ENCODE results near the gene P4HTM.

P4HTM gene

GRCh38 chr3:48985831-48986376 lies 4.1 kb upstream of the P4HTM start:
- no peak overlapping the region for H3K9ac ChIP-seq (ENCODE audit: low read depth, low read length)
- no peak overlapping the region for H3K4me2 ChIP-seq (ENCODE audit: low read length)
- H3K36me3 ChIP-seq (ENCODE audit: insufficient read depth, low read length): peaks cover 38% of the 10 kb centered on the region
- no peaks in the 10 kb centered on the region for H3K27me3 ChIP-seq (ENCODE audit: control insufficient read depth, insufficient read depth, low read length)
- H3K9me3 ChIP-seq (replicated peaks; ENCODE audit: low read length): no peaks in the 10 kb centered on the region
- peaks cover 12% of the 10 kb centered on the region for H3K4me1 ChIP-seq (ENCODE audit: control insufficient read depth, insufficient read depth, low read length)
- no peak overlapping the region for H3K4me3 ChIP-seq (ENCODE audit: low read length)

GRCh38 chr3:48989126-48989795 lies 780 bp upstream of the P4HTM start:
- Histone ChIP-seq H3K9ac (ENCODE audit: low read depth, low read length) (peak overlapping the region; percentile 82), H3K9me3 (replicated peaks; ENCODE audit: low read length) (no peaks in the 10 kb centered on the region), H3K4me3 (ENCODE audit: low read length) (peak overlapping the region; percentile 75), H3K27me3 (ENCODE audit: control insufficient read depth, insufficient read depth, low read length) (no peaks in the 10 kb centered on the region), H3K4me2 (ENCODE audit: low read length) (peak overlapping the region; percentile 87), H3K36me3 (ENCODE audit: insufficient read depth, low read length) (peaks cover 11% of the 10 kb centered on the region), H3K4me1 (ENCODE audit: control insufficient read depth, insufficient read depth, low read length) (peaks cover 22% of the 10 kb centered on the region)

- peak overlapping the region; percentile 75 for H3K4me3 ChIP-seq (ENCODE audit: low read length)
- peaks cover 22% of the 10 kb centered on the region for H3K4me1 ChIP-seq (ENCODE audit: control insufficient read depth, insufficient read depth, low read length)
- H3K9me3 ChIP-seq (replicated peaks; ENCODE audit: low read length): no peaks in the 10 kb centered on the region
- peak overlapping the region; percentile 82 for H3K9ac ChIP-seq (ENCODE audit: low read depth, low read length)
- no peaks in the 10 kb centered on the region for H3K27me3 ChIP-seq (ENCODE audit: control insufficient read depth, insufficient read depth, low read length)
- H3K4me2 ChIP-seq (ENCODE audit: low read length): peak overlapping the region; percentile 87
- no peaks in the 10 kb centered on the region for H3K36me3 ChIP-seq (ENCODE audit: insufficient read depth, low read length)
Measured at GRCh38 chr3:48990636-48991469, 812 bp downstream of the P4HTM start.

GRCh38 chr3:48991851-48992545 lies 2.0 kb downstream of the P4HTM start:
- Histone ChIP-seq H3K4me1 (ENCODE audit: control insufficient read depth, insufficient read depth, low read length) (peaks cover 22% of the 10 kb centered on the region), H3K9ac (ENCODE audit: low read depth, low read length) (no peak overlapping the region), H3K4me3 (ENCODE audit: low read length) (peak overlapping the region; percentile 75)

GRCh38 chr3:48993834-48994233 lies 3.8 kb downstream of the P4HTM start:
- peaks cover 22% of the 10 kb centered on the region for H3K4me1 ChIP-seq (ENCODE audit: control insufficient read depth, insufficient read depth, low read length)
- H3K4me3 ChIP-seq (ENCODE audit: low read length): no peak overlapping the region
- H3K9me3 ChIP-seq (replicated peaks; ENCODE audit: low read length): no peaks in the 10 kb centered on the region
- H3K36me3 ChIP-seq (ENCODE audit: insufficient read depth, low read length): peaks cover 5% of the 10 kb centered on the region
- H3K4me2 ChIP-seq (ENCODE audit: low read length): no peak overlapping the region
- H3K27me3 ChIP-seq (ENCODE audit: control insufficient read depth, insufficient read depth, low read length): no peaks in the 10 kb centered on the region
- H3K9ac ChIP-seq (ENCODE audit: low read depth, low read length): no peak overlapping the region

More at GRCh38 chr3:48991851-48992545, 2.0 kb downstream of the P4HTM start:
- H3K36me3 ChIP-seq (ENCODE audit: insufficient read depth, low read length): peaks cover 5% of the 10 kb centered on the region
- H3K27me3 ChIP-seq (ENCODE audit: control insufficient read depth, insufficient read depth, low read length): no peaks in the 10 kb centered on the region
- H3K9me3 ChIP-seq (replicated peaks; ENCODE audit: low read length): no peaks in the 10 kb centered on the region
- peak overlapping the region; percentile 87 for H3K4me2 ChIP-seq (ENCODE audit: low read length)

GRCh38 chr3:48996640-48997039 lies 6.6 kb downstream of the P4HTM start:
- Histone ChIP-seq H3K4me3 (ENCODE audit: low read length) (no peak overlapping the region), H3K9ac (ENCODE audit: low read depth, low read length) (no peak overlapping the region), H3K9me3 (replicated peaks; ENCODE audit: low read length) (no peaks in the 10 kb centered on the region), H3K4me2 (ENCODE audit: low read length) (no peak overlapping the region), H3K36me3 (ENCODE audit: insufficient read depth, low read length) (peaks cover 5% of the 10 kb centered on the region), H3K4me1 (ENCODE audit: control insufficient read depth, insufficient read depth, low read length) (peaks cover 3% of the 10 kb centered on the region), H3K27me3 (ENCODE audit: control insufficient read depth, insufficient read depth, low read length) (no peaks in the 10 kb centered on the region)

GRCh38 chr3:48997102-48997635 lies 7.1 kb downstream of the P4HTM start:
- H3K4me2 ChIP-seq (ENCODE audit: low read length): no peak overlapping the region
- no peak overlapping the region for H3K9ac ChIP-seq (ENCODE audit: low read depth, low read length)
- no peaks in the 10 kb centered on the region for H3K4me1 ChIP-seq (ENCODE audit: control insufficient read depth, insufficient read depth, low read length)
- H3K9me3 ChIP-seq (replicated peaks; ENCODE audit: low read length): no peaks in the 10 kb centered on the region
- peaks cover 5% of the 10 kb centered on the region for H3K36me3 ChIP-seq (ENCODE audit: insufficient read depth, low read length)
- H3K27me3 ChIP-seq (ENCODE audit: control insufficient read depth, insufficient read depth, low read length): no peaks in the 10 kb centered on the region
- H3K4me3 ChIP-seq (ENCODE audit: low read length): no peak overlapping the region

GRCh38 chr3:48997714-48998637 lies 7.9 kb downstream of the P4HTM start:
- H3K9ac ChIP-seq (ENCODE audit: low read depth, low read length): no peak overlapping the region

GRCh38 chr3:48999085-48999858 lies 9.2 kb downstream of the P4HTM start:
- H3K4me2 ChIP-seq (ENCODE audit: low read length): no peak overlapping the region
- H3K4me1 ChIP-seq (ENCODE audit: control insufficient read depth, insufficient read depth, low read length): no peaks in the 10 kb centered on the region
- no peaks in the 10 kb centered on the region for H3K9me3 ChIP-seq (replicated peaks; ENCODE audit: low read length)
- no peaks in the 10 kb centered on the region for H3K27me3 ChIP-seq (ENCODE audit: control insufficient read depth, insufficient read depth, low read length)
- no peak overlapping the region for H3K9ac ChIP-seq (ENCODE audit: low read depth, low read length)
- H3K36me3 ChIP-seq (ENCODE audit: insufficient read depth, low read length): peaks cover 5% of the 10 kb centered on the region
- no peak overlapping the region for H3K4me3 ChIP-seq (ENCODE audit: low read length)

More at GRCh38 chr3:48997714-48998637, 7.9 kb downstream of the P4HTM start:
- no peaks in the 10 kb centered on the region for H3K9me3 ChIP-seq (replicated peaks; ENCODE audit: low read length)
- no peak overlapping the region for H3K4me2 ChIP-seq (ENCODE audit: low read length)
- no peaks in the 10 kb centered on the region for H3K27me3 ChIP-seq (ENCODE audit: control insufficient read depth, insufficient read depth, low read length)
- peaks cover 5% of the 10 kb centered on the region for H3K36me3 ChIP-seq (ENCODE audit: insufficient read depth, low read length)
- H3K4me3 ChIP-seq (ENCODE audit: low read length): no peak overlapping the region
- no peaks in the 10 kb centered on the region for H3K4me1 ChIP-seq (ENCODE audit: control insufficient read depth, insufficient read depth, low read length)

GRCh38 chr3:49001155-49001554 lies 11.1 kb downstream of the P4HTM start:
- no peak overlapping the region for H3K4me3 ChIP-seq (ENCODE audit: low read length)
- H3K9me3 ChIP-seq (replicated peaks; ENCODE audit: low read length): no peaks in the 10 kb centered on the region
- no peak overlapping the region for H3K9ac ChIP-seq (ENCODE audit: low read depth, low read length)
- no peaks in the 10 kb centered on the region for H3K27me3 ChIP-seq (ENCODE audit: control insufficient read depth, insufficient read depth, low read length)
- peaks cover 4% of the 10 kb centered on the region for H3K4me1 ChIP-seq (ENCODE audit: control insufficient read depth, insufficient read depth, low read length)
- H3K4me2 ChIP-seq (ENCODE audit: low read length): no peak overlapping the region
- peaks cover 5% of the 10 kb centered on the region for H3K36me3 ChIP-seq (ENCODE audit: insufficient read depth, low read length)

Data from skeletal muscle satellite cell (primary cell).